ENCODE results near the gene RCVRN. TPM values are rescaled to one million over a fixed set of nuclear protein-coding genes. Genes with fewer than 3 reads are reported as not detected.

The RCVRN gene
- polyA plus RNA-seq, 4 donors = 0.12 to 0.38 TPM; not detected in 2

- Histone ChIP-seq H3K36me3 (ENCODE audit: control insufficient read depth in 3 of 3, insufficient read depth in 2 of 3, low read depth in 1 of 3, low read length in 3 of 3) (peaks cover 0 to 32% (median 0%) of the 10 kb centered on the region in 3 donors), H3K4me3 (ENCODE audit: low read depth in 1 of 3, low read length in 3 of 3) (no peak overlapping the region), H3K9me3 (ENCODE audit: control insufficient read depth in 2 of 2, insufficient read depth in 1 of 2, low read depth in 1 of 2, low read length in 1 of 2) (no peaks in the 10 kb centered on the region), H3K4me1 (ENCODE audit: control insufficient read depth in 3 of 3, insufficient read depth in 2 of 3, low read depth in 1 of 3, low read length in 2 of 3) (no peaks in the 10 kb centered on the region), H3K27me3 (ENCODE audit: control insufficient read depth in 3 of 3, insufficient read depth in 3 of 3, low read length in 3 of 3) (no peaks in the 10 kb centered on the region), H3K27ac (ENCODE audit: low read depth in 1 of 3, low read length in 2 of 3) (no peak overlapping the region)
- 81 to 87% (median 84%) methylated on average over 19 of the region's 19 CpGs for WGBS, 3 donors
- DNase-seq (no peak), FAIRE-seq (no peak)
Measured at GRCh38 chr17:9917801-9918200, 12.7 kb upstream of the RCVRN start.

GRCh38 chr17:9917131-9917530 lies 12.1 kb upstream of the RCVRN start:
- Histone ChIP-seq H3K27ac (ENCODE audit: low read depth in 1 of 3, low read length in 2 of 3) (no peak overlapping the region), H3K4me1 (ENCODE audit: control insufficient read depth in 3 of 3, insufficient read depth in 2 of 3, low read depth in 1 of 3, low read length in 2 of 3) (no peaks in the 10 kb centered on the region), H3K27me3 (ENCODE audit: control insufficient read depth in 3 of 3, insufficient read depth in 3 of 3, low read length in 3 of 3) (no peaks in the 10 kb centered on the region), H3K9me3 (ENCODE audit: control insufficient read depth in 2 of 2, insufficient read depth in 1 of 2, low read depth in 1 of 2, low read length in 1 of 2) (no peaks in the 10 kb centered on the region), H3K36me3 (ENCODE audit: control insufficient read depth in 3 of 3, insufficient read depth in 2 of 3, low read depth in 1 of 3, low read length in 3 of 3) (peaks cover 0 to 30% (median 0%) of the 10 kb centered on the region in 3 donors), H3K4me3 (ENCODE audit: low read depth in 1 of 3, low read length in 3 of 3) (no peak overlapping the region)
- FAIRE-seq = no peak
- DNase-seq = no peak
- WGBS, 3 donors = 82 to 86% (median 83%) methylated on average over 13 of the region's 13 CpGs

- Histone ChIP-seq H3K4me1 (ENCODE audit: control insufficient read depth in 3 of 3, insufficient read depth in 2 of 3, low read depth in 1 of 3, low read length in 2 of 3) (no peaks in the 10 kb centered on the region), H3K36me3 (ENCODE audit: control insufficient read depth in 3 of 3, insufficient read depth in 2 of 3, low read depth in 1 of 3, low read length in 3 of 3) (peaks cover 0 to 29% (median 0%) of the 10 kb centered on the region in 3 donors), H3K9me3 (ENCODE audit: control insufficient read depth in 2 of 2, insufficient read depth in 1 of 2, low read depth in 1 of 2, low read length in 1 of 2) (no peaks in the 10 kb centered on the region), H3K27ac (ENCODE audit: low read depth in 1 of 3, low read length in 2 of 3) (no peak overlapping the region), H3K27me3 (ENCODE audit: control insufficient read depth in 3 of 3, insufficient read depth in 3 of 3, low read length in 3 of 3) (no peaks in the 10 kb centered on the region), H3K4me3 (ENCODE audit: low read depth in 1 of 3, low read length in 3 of 3) (no peak overlapping the region)
- 76 to 81% (median 78%) methylated on average over 8 of the region's 8 CpGs for WGBS, 3 donors
- no peak for FAIRE-seq
- DNase-seq = no peak
Measured at GRCh38 chr17:9916108-9916507, 11.0 kb upstream of the RCVRN start.

- Histone ChIP-seq H3K4me3 (ENCODE audit: low read depth in 1 of 3, low read length in 3 of 3) (no peak overlapping the region), H3K27ac (ENCODE audit: low read depth in 1 of 3, low read length in 2 of 3) (no peak overlapping the region), H3K27me3 (ENCODE audit: control insufficient read depth in 3 of 3, insufficient read depth in 3 of 3, low read length in 3 of 3) (no peaks in the 10 kb centered on the region), H3K9me3 (ENCODE audit: control insufficient read depth in 2 of 2, insufficient read depth in 1 of 2, low read depth in 1 of 2, low read length in 1 of 2) (no peaks in the 10 kb centered on the region), H3K4me1 (ENCODE audit: control insufficient read depth in 3 of 3, insufficient read depth in 2 of 3, low read depth in 1 of 3, low read length in 2 of 3) (no peaks in the 10 kb centered on the region), H3K36me3 (ENCODE audit: control insufficient read depth in 3 of 3, insufficient read depth in 2 of 3, low read depth in 1 of 3, low read length in 3 of 3) (peaks cover 0 to 22% (median 0%) of the 10 kb centered on the region in 3 donors)
- 84 to 91% (median 90%) methylated on average over 5 of the region's 5 CpGs for WGBS, 3 donors
- FAIRE-seq = no peak
- no peak for DNase-seq
Measured at GRCh38 chr17:9913476-9913875, 8.4 kb upstream of the RCVRN start.

GRCh38 chr17:9912121-9913099 lies 7.3 kb upstream of the RCVRN start:
- no peak overlapping the region for H3K4me3 ChIP-seq (ENCODE audit: low read depth in 1 of 3, low read length in 3 of 3)
- no peak for FAIRE-seq
- WGBS, 3 donors = 72 to 75% (median 74%) methylated on average over 18 of the region's 18 CpGs
- H3K27ac ChIP-seq (ENCODE audit: low read depth in 1 of 3, low read length in 2 of 3) = peak overlapping the region in 1 of 3 donors; percentile 37
- H3K9me3 ChIP-seq (ENCODE audit: control insufficient read depth in 2 of 2, insufficient read depth in 1 of 2, low read depth in 1 of 2, low read length in 1 of 2) = no peaks in the 10 kb centered on the region
- H3K4me1 ChIP-seq (ENCODE audit: control insufficient read depth in 3 of 3, insufficient read depth in 2 of 3, low read depth in 1 of 3, low read length in 2 of 3) = no peaks in the 10 kb centered on the region
- H3K36me3 ChIP-seq (ENCODE audit: control insufficient read depth in 3 of 3, insufficient read depth in 2 of 3, low read depth in 1 of 3, low read length in 3 of 3) = peaks cover 0 to 14% (median 0%) of the 10 kb centered on the region in 3 donors
- DNase-seq = no peak
- no peaks in the 10 kb centered on the region for H3K27me3 ChIP-seq (ENCODE audit: control insufficient read depth in 3 of 3, insufficient read depth in 3 of 3, low read length in 3 of 3)

GRCh38 chr17:9911089-9911488 lies 6.0 kb upstream of the RCVRN start:
- FAIRE-seq (no peak), DNase-seq (no peak)
- H3K4me3 ChIP-seq (ENCODE audit: low read depth in 1 of 3, low read length in 3 of 3) = no peak overlapping the region
- H3K36me3 ChIP-seq (ENCODE audit: control insufficient read depth in 3 of 3, insufficient read depth in 2 of 3, low read depth in 1 of 3, low read length in 3 of 3) = peaks cover 0 to 1% (median 0%) of the 10 kb centered on the region in 3 donors
- H3K27me3 ChIP-seq (ENCODE audit: control insufficient read depth in 3 of 3, insufficient read depth in 3 of 3, low read length in 3 of 3) = peaks cover 0 to 3% (median 0%) of the 10 kb centered on the region in 3 donors
- no peaks in the 10 kb centered on the region for H3K9me3 ChIP-seq (ENCODE audit: control insufficient read depth in 2 of 2, insufficient read depth in 1 of 2, low read depth in 1 of 2, low read length in 1 of 2)
- peak overlapping the region in 1 of 3 donors; percentile 29 for H3K27ac ChIP-seq (ENCODE audit: low read depth in 1 of 3, low read length in 2 of 3)
- no peaks in the 10 kb centered on the region for H3K4me1 ChIP-seq (ENCODE audit: control insufficient read depth in 3 of 3, insufficient read depth in 2 of 3, low read depth in 1 of 3, low read length in 2 of 3)
- 71 to 81% (median 72%) methylated on average over 12 of the region's 12 CpGs for WGBS, 3 donors

GRCh38 chr17:9908649-9909042 lies 3.6 kb upstream of the RCVRN start:
- Histone ChIP-seq H3K36me3 (ENCODE audit: control insufficient read depth in 3 of 3, insufficient read depth in 2 of 3, low read depth in 1 of 3, low read length in 3 of 3) (no peaks in the 10 kb centered on the region), H3K9me3 (ENCODE audit: control insufficient read depth in 2 of 2, insufficient read depth in 1 of 2, low read depth in 1 of 2, low read length in 1 of 2) (no peaks in the 10 kb centered on the region), H3K4me3 (ENCODE audit: low read depth in 1 of 3, low read length in 3 of 3) (no peak overlapping the region), H3K27me3 (ENCODE audit: control insufficient read depth in 3 of 3, insufficient read depth in 3 of 3, low read length in 3 of 3) (peaks cover 0 to 3% (median 0%) of the 10 kb centered on the region in 3 donors), H3K4me1 (ENCODE audit: control insufficient read depth in 3 of 3, insufficient read depth in 2 of 3, low read depth in 1 of 3, low read length in 2 of 3) (no peaks in the 10 kb centered on the region), H3K27ac (ENCODE audit: low read depth in 1 of 3, low read length in 2 of 3) (no peak overlapping the region)
- DNase-seq = no peak
- 55 to 61% (median 55%) methylated on average over 7 of the region's 7 CpGs for WGBS, 3 donors
- FAIRE-seq = no peak

- Histone ChIP-seq H3K9me3 (ENCODE audit: control insufficient read depth in 2 of 2, insufficient read depth in 1 of 2, low read depth in 1 of 2, low read length in 1 of 2) (no peaks in the 10 kb centered on the region), H3K36me3 (ENCODE audit: control insufficient read depth in 3 of 3, insufficient read depth in 2 of 3, low read depth in 1 of 3, low read length in 3 of 3) (no peaks in the 10 kb centered on the region), H3K27me3 (ENCODE audit: control insufficient read depth in 3 of 3, insufficient read depth in 3 of 3, low read length in 3 of 3) (peaks cover 0 to 3% (median 0%) of the 10 kb centered on the region in 3 donors), H3K4me3 (ENCODE audit: low read depth in 1 of 3, low read length in 3 of 3) (no peak overlapping the region), H3K27ac (ENCODE audit: low read depth in 1 of 3, low read length in 2 of 3) (no peak overlapping the region), H3K4me1 (ENCODE audit: control insufficient read depth in 3 of 3, insufficient read depth in 2 of 3, low read depth in 1 of 3, low read length in 2 of 3) (no peaks in the 10 kb centered on the region)
- 26 to 42% (median 30%) methylated on average over 12 of the region's 12 CpGs for WGBS, 3 donors
- DNase-seq (peak in 1 of 2 donors; percentile 19), FAIRE-seq (no peak)
Measured at GRCh38 chr17:9907883-9908648, 3.0 kb upstream of the RCVRN start.
